ENCODE data around the gene CENPC.

- TF ChIP-seq, protein P1, sequence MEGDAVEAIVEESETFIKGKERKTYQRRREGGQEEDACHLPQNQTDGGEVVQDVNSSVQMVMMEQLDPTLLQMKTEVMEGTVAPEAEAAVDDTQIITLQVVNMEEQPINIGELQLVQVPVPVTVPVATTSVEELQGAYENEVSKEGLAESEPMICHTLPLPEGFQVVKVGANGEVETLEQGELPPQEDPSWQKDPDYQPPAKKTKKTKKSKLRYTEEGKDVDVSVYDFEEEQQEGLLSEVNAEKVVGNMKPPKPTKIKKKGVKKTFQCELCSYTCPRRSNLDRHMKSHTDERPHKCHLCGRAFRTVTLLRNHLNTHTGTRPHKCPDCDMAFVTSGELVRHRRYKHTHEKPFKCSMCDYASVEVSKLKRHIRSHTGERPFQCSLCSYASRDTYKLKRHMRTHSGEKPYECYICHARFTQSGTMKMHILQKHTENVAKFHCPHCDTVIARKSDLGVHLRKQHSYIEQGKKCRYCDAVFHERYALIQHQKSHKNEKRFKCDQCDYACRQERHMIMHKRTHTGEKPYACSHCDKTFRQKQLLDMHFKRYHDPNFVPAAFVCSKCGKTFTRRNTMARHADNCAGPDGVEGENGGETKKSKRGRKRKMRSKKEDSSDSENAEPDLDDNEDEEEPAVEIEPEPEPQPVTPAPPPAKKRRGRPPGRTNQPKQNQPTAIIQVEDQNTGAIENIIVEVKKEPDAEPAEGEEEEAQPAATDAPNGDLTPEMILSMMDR (conservative IDR thresholded peaks at IDR 0.05; ENCODE audit: low read depth, low read length), result no peak
- TF ChIP-seq POLR2A (IDR thresholded peaks at IDR 0.05; ENCODE audit: low read depth, low read length) (no peak), MXI1 (IDR thresholded peaks at IDR 0.05; ENCODE audit: borderline replicate concordance, low read depth, low read length) (no peak)
These were observed 10.1 kb upstream of the CENPC start for GRCh38 chr4:67555447-67555846.
